PC-3 (cell line): Measurements from ENCODE around the gene REEP2.

Experiments used
- CTCF ChIP-seq: fragments of 300-600 bp; sonication (generic); conservative IDR thresholded peaks from 2 replicates; pipeline ENCODE4 v1.5.1; 2017; ENCODE audit warnings: antibody characterized with exemption, low read depth, mild to moderate bottlenecking, low read length
- EZH2 ChIP-seq: fragments of 300-600 bp; sonication (generic); IDR thresholded peaks from one replicate; pipeline ENCODE4 v1.6.1; 2017; ENCODE audit warnings: antibody characterized with exemption, mild to moderate bottlenecking, low read length; ENCODE audit not compliant: unreplicated experiment
- EZH2phosphoT487 ChIP-seq: fragments of 300-600 bp; sonication (generic); IDR thresholded peaks from 2 replicates; pipeline ENCODE4 v1.6.1; 2018; ENCODE audit warnings: mild to moderate bottlenecking, antibody characterized with exemption, low read length, borderline replicate concordance

GRCh38 chr5:138425079-138425478, 13.8 kb upstream of the REEP2 start:
- no peak for TF ChIP-seq EZH2
- no peak for TF ChIP-seq EZH2phosphoT487
- no peak for TF ChIP-seq CTCF
